ENCODE results near the gene NOL7. TPM values are rescaled to one million over a fixed set of nuclear protein-coding genes. Genes with fewer than 3 reads are reported as not detected.

NOL7 gene
- total and polyA plus RNA-seq, 9 of the 15 experiments (the other 6 are each of a cell fraction or from before 2014, with no cell fraction given): 19.4 to 235 (median 157) TPM

- TF ChIP-seq THAP12 (CRISPR knock-in tag; IDR thresholded peaks at IDR 0.05) (peak; percentile 100), ZBTB43 (CRISPR knock-in tag; IDR thresholded peaks at IDR 0.05) (no peak; the same call in 1 of the 2 replicates), ZNF407 (IDR thresholded peaks at IDR 0.05; ENCODE audit: low read depth) (peak; percentile 50; the same call in 1 of the 2 replicates), NCOR1 (IDR thresholded peaks at IDR 0.05) (peak; percentile 53), SRSF3 (IDR thresholded peaks at IDR 0.05; ENCODE audit: insufficient read depth, low read length) (no peak), NFATC3 (IDR thresholded peaks at IDR 0.05) (no peak), MCM7 (IDR thresholded peaks at IDR 0.05) (no peak), NR2C2 (CRISPR knock-in tag; IDR thresholded peaks at IDR 0.05) (peak; percentile 100), NR2C2 (tag; IDR thresholded peaks at IDR 0.05) (peak; percentile 100), DLX4 (CRISPR knock-in tag; IDR thresholded peaks at IDR 0.05) (no peak), MNT (conservative IDR thresholded peaks at IDR 0.05) (peak; percentile 100), ZNF696 (CRISPR knock-in tag; conservative IDR thresholded peaks at IDR 0.05) (no peak)
Observed at GRCh38 chr6:13614926-13615791, at the start of gene NOL7 (continued).
